HG02763 (cell line): ENCODE data around the gene PFN2.

ENCODE experiments used
- ATAC-seq: cut with Tn5 transposase; IDR thresholded peaks from one replicate; pipeline ENCODE4 v1.9.1; 2021; ENCODE audit warnings: mild to moderate bottlenecking, moderate library complexity; ENCODE audit not compliant: unreplicated experiment

The PFN2 gene

DNA sequence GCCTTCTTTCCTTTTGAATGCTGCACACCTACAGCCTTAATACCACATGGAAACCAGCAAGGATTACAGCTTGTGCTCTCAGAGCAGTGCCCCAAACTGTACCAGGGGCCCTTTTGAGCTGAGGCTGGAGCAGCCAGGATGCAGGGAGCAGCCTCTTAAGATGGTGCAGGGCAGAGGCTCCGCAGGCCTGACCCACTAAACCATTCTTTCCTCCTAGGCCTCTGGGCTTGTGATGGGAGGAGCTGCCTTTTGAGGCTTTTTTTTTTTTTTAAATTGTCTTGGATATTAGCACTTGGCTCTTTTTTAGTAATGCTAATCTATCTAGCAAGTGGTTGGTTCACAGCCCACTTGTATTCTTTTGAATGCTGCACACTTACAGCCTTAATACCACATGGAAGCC is 37.7 kb downstream of the PFN2 start:
- ATAC-seq, result no peak

DNA sequence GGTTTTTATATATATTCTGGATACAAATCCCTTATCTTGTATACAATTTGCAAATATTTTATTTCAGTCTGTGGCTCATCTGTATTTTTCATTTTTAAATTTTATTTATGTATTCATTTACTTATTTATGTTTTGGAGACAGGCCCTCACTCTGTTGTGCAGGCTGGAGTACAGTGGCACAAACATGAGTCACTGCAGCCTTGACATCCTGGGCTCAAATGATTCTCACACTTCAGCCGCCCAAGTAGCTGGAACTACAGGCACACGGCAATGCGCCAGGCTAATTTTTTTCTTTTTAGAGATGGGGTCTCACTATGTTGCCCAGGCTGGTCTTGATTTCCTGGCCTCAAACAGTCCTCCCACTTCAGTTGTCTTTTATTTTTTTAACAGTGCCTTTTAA is 50.6 kb downstream of the PFN2 start:
- no peak for ATAC-seq

DNA sequence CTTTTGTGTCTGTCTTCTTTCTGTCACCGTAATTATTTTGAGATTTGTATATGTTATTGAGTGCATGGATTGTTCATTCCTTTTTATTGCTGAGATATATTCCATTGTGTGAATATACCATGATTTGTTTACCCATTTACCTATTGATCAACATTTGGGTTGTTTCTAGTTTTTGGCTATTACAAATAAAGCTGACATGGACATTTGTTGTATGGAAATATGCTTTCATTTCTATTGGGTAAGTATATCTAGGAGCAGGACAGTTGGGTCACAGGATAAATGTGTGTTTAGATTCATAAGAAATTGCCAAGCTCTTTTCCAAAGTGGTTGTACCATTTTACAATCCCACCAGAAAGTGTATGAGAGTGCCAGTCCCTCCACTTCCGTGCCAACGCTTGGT is 51.2 kb downstream of the PFN2 start:
- no peak for ATAC-seq

DNA sequence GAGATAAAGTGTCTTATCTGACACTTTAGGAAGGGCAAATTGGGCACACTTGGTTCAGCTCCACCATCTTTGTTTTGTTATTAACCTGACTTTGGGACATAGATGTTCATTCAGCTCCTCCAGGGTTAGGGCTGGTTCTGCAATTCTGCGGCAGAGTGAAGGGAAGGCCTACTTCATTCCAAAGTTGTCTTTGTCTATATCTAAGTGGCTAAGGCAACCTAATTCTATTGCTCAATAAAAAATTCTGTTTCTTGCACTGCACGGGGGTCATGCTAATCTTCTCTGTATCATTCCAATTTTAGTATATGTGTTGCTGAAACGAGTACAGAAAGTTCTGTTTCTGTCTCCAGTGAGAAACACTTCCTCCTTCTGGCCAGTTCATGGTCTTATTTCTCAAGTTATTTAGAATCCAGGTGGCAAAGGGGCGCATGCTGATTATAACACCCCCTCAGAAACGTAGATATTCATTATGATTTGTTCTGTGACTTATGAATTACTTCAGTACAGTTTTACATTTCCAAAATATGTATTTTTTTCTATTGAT is 53.5 kb downstream of the PFN2 start:
- ATAC-seq, result no peak
